Prostate gland (tissue), 2 donors: ENCODE results near the gene LSMEM2.

Source experiments
- POLR2A ChIP-seq: fragments of 450-650 bp; IDR thresholded peaks from one replicate; pipeline ENCODE4 v1.6.1; 2016; ENCODE audit warnings: antibody characterized with exemption, mild to moderate bottlenecking
- POLR2AphosphoS5 ChIP-seq: sonication (generic); formaldehyde crosslinking; IDR thresholded peaks from one replicate; pipeline ENCODE4 v1.6.1; 2017; ENCODE audit warnings: antibody characterized with exemption
- TF ChIP-seq, protein P1 (sequence below), 4 experiments: fragments of 200-600 bp in 2 of 4; fragments of 450-650 bp in 2 of 4; sonication (generic) in 2 of 4; IDR thresholded peaks; 1 replicate in 3 of 4; 2 replicates in 1 of 4; pipeline ENCODE4 v1.5.1; 2016 to 2019; ENCODE audit warnings: antibody characterized with exemption in 4 of 4, mild to moderate bottlenecking in 2 of 4, moderate library complexity in 2 of 4

DNA sequence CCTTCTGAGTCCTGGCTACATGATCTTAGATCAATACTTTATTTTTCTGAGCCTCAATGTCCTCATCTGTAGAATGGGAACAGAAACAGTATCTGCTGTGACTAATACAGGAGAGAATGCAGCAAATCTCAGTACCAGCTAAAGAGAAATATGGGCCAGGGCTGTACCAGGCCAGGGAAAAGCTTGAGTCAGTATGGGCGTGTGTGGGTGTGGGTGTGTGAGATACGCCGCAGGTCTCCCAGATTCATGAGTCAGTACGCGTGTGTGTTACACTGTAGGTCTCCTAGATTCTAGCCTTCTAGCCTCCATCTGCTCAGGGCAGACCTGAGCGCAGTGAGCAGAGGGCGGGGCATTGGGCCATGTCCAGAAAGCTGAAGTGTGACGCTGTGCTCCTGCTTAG is 27.7 kb upstream of the LSMEM2 start:
- TF ChIP-seq, protein P1, sequence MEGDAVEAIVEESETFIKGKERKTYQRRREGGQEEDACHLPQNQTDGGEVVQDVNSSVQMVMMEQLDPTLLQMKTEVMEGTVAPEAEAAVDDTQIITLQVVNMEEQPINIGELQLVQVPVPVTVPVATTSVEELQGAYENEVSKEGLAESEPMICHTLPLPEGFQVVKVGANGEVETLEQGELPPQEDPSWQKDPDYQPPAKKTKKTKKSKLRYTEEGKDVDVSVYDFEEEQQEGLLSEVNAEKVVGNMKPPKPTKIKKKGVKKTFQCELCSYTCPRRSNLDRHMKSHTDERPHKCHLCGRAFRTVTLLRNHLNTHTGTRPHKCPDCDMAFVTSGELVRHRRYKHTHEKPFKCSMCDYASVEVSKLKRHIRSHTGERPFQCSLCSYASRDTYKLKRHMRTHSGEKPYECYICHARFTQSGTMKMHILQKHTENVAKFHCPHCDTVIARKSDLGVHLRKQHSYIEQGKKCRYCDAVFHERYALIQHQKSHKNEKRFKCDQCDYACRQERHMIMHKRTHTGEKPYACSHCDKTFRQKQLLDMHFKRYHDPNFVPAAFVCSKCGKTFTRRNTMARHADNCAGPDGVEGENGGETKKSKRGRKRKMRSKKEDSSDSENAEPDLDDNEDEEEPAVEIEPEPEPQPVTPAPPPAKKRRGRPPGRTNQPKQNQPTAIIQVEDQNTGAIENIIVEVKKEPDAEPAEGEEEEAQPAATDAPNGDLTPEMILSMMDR (IDR thresholded peaks at IDR 0.05), result no peak
- TF ChIP-seq POLR2A (no peak), POLR2AphosphoS5 (no peak)
